Nephron (organoid): ENCODE results near the gene NAV1.

Experiments used
- H3K27ac Mint-ChIP-seq, 3 experiments: 2 replicates each; pipeline ENCODE4 v1.8.0; 2020; ENCODE audit warnings: mixed read lengths in 3 of 3, mild to moderate bottlenecking in 2 of 3, moderate library complexity in 1 of 3
- H3K27me3 Mint-ChIP-seq: 2 replicates; pipeline ENCODE4 v1.8.0; 2021; ENCODE audit warnings: low read depth, mild to moderate bottlenecking, moderate library complexity, mixed read lengths
- H3K36me3 Mint-ChIP-seq: 2 replicates; pipeline ENCODE4 v1.8.0; 2020; ENCODE audit warnings: low read depth, mixed read lengths
- H3K4me1 Mint-ChIP-seq: 2 replicates; pipeline ENCODE4 v1.8.0; 2020; ENCODE audit warnings: mixed read lengths
- H3K4me3 Mint-ChIP-seq, 3 experiments: 2 replicates each; pipeline ENCODE4 v1.8.0; 2020; ENCODE audit warnings: mild to moderate bottlenecking in 3 of 3, mixed read lengths in 3 of 3, moderate library complexity in 2 of 3
- H3K9me3 Mint-ChIP-seq: 2 replicates; pipeline ENCODE4 v1.8.0; 2020; ENCODE audit warnings: mixed read lengths
- CTCF ChIP-seq, 3 experiments: fragments of 200-600 bp; sonication (generic); IDR thresholded peaks; one replicate each; pipeline ENCODE4 v1.5.0; 2021; ENCODE audit warnings: antibody characterized with exemption in 3 of 3; ENCODE audit not compliant: unreplicated experiment in 3 of 3

Gene NAV1

DNA sequence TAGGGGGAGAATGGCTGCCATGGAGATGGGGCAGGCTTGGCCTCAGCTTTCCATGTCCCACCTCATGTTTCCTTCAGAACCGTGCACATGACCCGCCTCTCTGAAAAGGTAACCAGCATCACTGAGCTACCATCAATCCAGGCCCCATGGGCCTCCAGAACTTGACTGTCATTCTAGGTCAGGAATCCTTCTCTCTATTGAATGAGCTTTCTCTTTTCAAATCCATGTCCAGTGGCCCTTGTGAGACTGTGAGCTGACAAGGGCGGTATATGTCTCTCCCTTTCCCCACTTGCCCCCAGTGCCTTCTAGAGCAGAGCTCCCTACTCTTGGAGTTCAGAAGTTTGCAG, 36.4 kb upstream of the NAV1 start:
- Mint-ChIP-seq H3K27me3 (peaks cover 5% of the 10 kb centered on the region), H3K4me1 (peaks cover 76% of the 10 kb centered on the region)

DNA sequence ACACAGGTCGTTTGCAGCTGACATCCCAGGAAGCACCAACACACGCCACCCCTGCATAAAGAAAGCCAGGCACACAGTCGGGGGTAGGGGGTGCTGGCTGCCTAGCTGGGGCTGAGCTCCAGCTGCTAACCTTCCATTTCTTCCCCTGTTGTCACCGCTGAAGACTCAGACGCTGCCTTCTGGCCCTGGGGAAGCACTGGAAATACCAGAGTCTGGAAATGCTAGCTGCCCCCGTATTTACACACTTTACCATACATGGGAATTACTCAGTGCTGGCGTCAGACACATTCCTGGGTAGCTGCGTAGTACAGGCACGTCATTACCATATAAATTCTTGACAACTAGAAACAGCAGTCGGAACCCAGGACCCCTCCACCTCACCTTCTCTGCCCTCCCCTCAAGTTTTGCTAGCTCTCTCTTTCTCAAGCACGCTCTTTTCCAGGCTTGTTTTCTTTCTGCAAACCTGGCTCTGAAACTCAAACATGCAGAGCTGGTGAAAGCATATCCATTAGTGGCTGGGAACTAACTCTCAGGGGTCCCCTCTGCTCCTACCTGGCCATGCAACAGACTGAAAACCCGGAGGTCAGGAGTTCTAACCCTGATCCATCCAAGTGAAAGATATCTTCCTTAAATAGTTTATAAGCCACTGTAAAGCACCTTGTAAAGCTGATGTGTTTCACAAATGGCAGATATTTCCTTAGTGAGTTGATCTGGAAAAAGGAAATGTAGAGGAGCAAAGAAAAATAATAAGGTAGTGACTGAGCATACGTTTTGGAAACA, 35.3 kb upstream of the NAV1 start:
- peaks cover 68% of the 10 kb centered on the region for H3K4me1 Mint-ChIP-seq
- H3K27ac Mint-ChIP-seq: peak overlapping the region; percentile 95 to 99 (median 98)
- no peaks in the 10 kb centered on the region for H3K27me3 Mint-ChIP-seq
- no peaks in the 10 kb centered on the region for H3K36me3 Mint-ChIP-seq
- no peaks in the 10 kb centered on the region for H3K9me3 Mint-ChIP-seq
- H3K4me3 Mint-ChIP-seq: peak overlapping the region; percentile 0 to 9 (median 1)
- no peak for TF ChIP-seq CTCF (IDR thresholded peaks at IDR 0.05; ENCODE audit: unreplicated experiment in 3 of 3)

More for the DNA sequence above, 36.4 kb upstream of the NAV1 start:
- no peak for TF ChIP-seq CTCF (IDR thresholded peaks at IDR 0.05; ENCODE audit: unreplicated experiment in 3 of 3)
- Mint-ChIP-seq H3K36me3 (no peaks in the 10 kb centered on the region), H3K4me3 (no peak overlapping the region), H3K9me3 (no peaks in the 10 kb centered on the region), H3K27ac (peak overlapping the region; percentile 95 to 99 (median 98))

DNA sequence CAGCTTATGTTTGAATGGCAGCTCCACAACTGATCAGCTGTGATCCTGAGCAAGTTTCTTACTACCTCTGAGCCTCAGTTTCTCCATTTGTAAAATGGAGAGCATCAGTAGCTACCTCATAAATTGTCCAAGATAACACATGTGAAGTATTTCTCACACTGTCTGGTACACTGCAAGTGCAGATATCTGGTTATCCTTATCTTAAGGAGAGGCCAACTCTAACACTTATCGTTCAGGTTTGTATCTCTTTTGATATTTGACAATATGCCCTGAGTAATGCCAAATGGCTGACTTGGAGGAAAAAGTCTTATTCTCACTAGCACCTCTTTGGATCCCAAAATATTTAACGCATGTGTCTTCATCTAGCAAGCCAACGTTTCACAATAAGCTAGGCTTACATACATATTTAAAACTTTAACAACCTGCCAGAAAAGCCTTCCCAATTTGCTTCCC, 34.7 kb upstream of the NAV1 start:
- H3K36me3 Mint-ChIP-seq: no peaks in the 10 kb centered on the region
- TF ChIP-seq CTCF (IDR thresholded peaks at IDR 0.05; ENCODE audit: unreplicated experiment in 3 of 3): no peak
- H3K27me3 Mint-ChIP-seq: no peaks in the 10 kb centered on the region
- no peak overlapping the region for H3K4me3 Mint-ChIP-seq
- H3K9me3 Mint-ChIP-seq: no peaks in the 10 kb centered on the region
- peaks cover 67% of the 10 kb centered on the region for H3K4me1 Mint-ChIP-seq
- peak overlapping the region; percentile 95 to 99 (median 98) for H3K27ac Mint-ChIP-seq

GRCh38 chr1:201504799-201505502, 34.0 kb upstream of the NAV1 start:
- peak overlapping the region; percentile 91 to 99 (median 98) for H3K27ac Mint-ChIP-seq
- peak overlapping the region in 1 of 3 experiments; percentile 35 for H3K4me3 Mint-ChIP-seq
- H3K9me3 Mint-ChIP-seq: no peaks in the 10 kb centered on the region
- H3K4me1 Mint-ChIP-seq: peaks cover 67% of the 10 kb centered on the region
- no peak for TF ChIP-seq CTCF (IDR thresholded peaks at IDR 0.05; ENCODE audit: unreplicated experiment in 3 of 3)
- peaks cover 3% of the 10 kb centered on the region for H3K27me3 Mint-ChIP-seq
- no peaks in the 10 kb centered on the region for H3K36me3 Mint-ChIP-seq

DNA sequence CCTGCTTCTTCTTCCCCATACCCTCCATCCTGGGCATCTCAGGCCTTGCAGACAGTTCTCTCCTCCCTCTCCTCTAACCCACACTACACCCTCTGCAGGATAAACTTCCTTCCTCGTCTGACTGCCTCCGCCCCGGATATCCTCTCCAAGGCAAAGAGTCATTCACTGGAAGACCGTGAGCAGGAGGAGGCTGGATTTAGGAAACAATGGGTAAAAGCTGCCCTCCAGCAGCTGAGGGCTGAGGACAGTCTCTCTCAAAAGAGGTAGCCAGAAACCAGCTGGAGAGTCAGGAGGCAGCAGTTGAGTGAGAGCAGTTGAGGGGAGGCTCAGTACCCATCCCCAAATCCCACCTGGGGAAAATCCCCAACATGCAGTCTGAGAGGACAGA, 33.4 kb upstream of the NAV1 start:
- H3K9me3 Mint-ChIP-seq: no peaks in the 10 kb centered on the region
- no peaks in the 10 kb centered on the region for H3K36me3 Mint-ChIP-seq
- TF ChIP-seq CTCF (IDR thresholded peaks at IDR 0.05; ENCODE audit: unreplicated experiment in 3 of 3): no peak
- H3K4me3 Mint-ChIP-seq: peak overlapping the region in 2 of 3 experiments; percentile 20 to 35
- H3K27me3 Mint-ChIP-seq: peaks cover 7% of the 10 kb centered on the region
- H3K4me1 Mint-ChIP-seq: peaks cover 65% of the 10 kb centered on the region
- peak overlapping the region; percentile 91 to 99 (median 96) for H3K27ac Mint-ChIP-seq
